Pancreas (tissue), 10 donors: ENCODE results near the gene RCAN1. TPM values are rescaled to one million over a fixed set of nuclear protein-coding genes. Genes with fewer than 3 reads are reported as not detected.

Experiments
- ATAC-seq, 4 donors: fragments of 200-7000 bp; cut with Tn5 transposase; one replicate each; pipeline versions ENCODE4 v1.8.0 to v1.9.1; 2020; ENCODE audit warnings: mild to moderate bottlenecking in 4 of 4, moderate library complexity in 4 of 4
- DNase-seq, 6 donors: peaks; one replicate each; pipeline ENCODE4 v3.0.0-alpha.2; 2020
- FAIRE-seq: peaks from 2 replicates; lab custom pipeline; 2012; peaks lifted over from hg19 to GRCh38; lab: Jason Lieb, UNC
- H3K27ac ChIP-seq, 4 donors: fragments of 200-600 bp; sonication (generic); 1 replicate in 3 of 4; 2 replicates in 1 of 4; pipeline versions ENCODE4 v1.5.0 to v1.8.0; 2020
- H3K27me3 ChIP-seq, 4 donors: fragments of 200-600 bp; one replicate each; pipeline ENCODE4 v1.8.0; 2021
- H3K36me3 ChIP-seq, 3 donors: fragments of 200-600 bp; sonication (generic) in 1 of 3; one replicate each; pipeline versions ENCODE4 v1.5.0 to v1.8.0; 2020 to 2021
- H3K4me1 ChIP-seq, 3 donors: fragments of 200-600 bp; one replicate each; pipeline ENCODE4 v1.8.0; 2021
- H3K4me3 ChIP-seq, 4 donors: fragments of 200-600 bp; sonication (generic) in 2 of 4; one replicate each; pipeline versions ENCODE4 v1.5.0 to v1.8.0; 2020 to 2021
- H3K9me3 ChIP-seq, 4 donors: fragments of 200-600 bp; one replicate each; pipeline ENCODE4 v1.8.0; 2021
- WGBS, 2 donors: extraction: QIAGEN DNeasy Blood & Tissue Kit; methylation state at CpG; one replicate each; pipeline ENCODE4 v1.1.7; 2013; 5-methylcytosine and 5-hydroxymethylcytosine counted together
- intact Hi-C, 3 donors: fragments of 100-400 bp; cut with DNase I; formaldehyde crosslinking; loops; one replicate each; pipeline versions ENCODE4 v1.11.1 to v1.14.2; 2022
- polyA plus RNA-seq, 2 donors: library from polyadenylated mRNA; stranded (reverse); fragments of 200-250 nt; gene quantifications; one replicate each; pipeline ENCODE4 v1.2.3, GENCODE V29; 2013
- total RNA-seq, 6 donors: library from RNA; stranded (reverse); fragmentation: NEBNext Ultra II Directional in 4 of 6; extraction: Animal tissue kit (Norgen Biotek cat#: 25700) in 4 of 6; gene quantifications; one replicate each; pipeline versions ENCODE4 v1.2.1 to v1.2.4, GENCODE V29; 2021 to 2023
- TF ChIP-seq, protein P1 (sequence below), 4 donors: fragments of 200-600 bp; sonication (generic) in 3 of 4; IDR thresholded peaks; one replicate each; pipeline versions ENCODE4 v1.5.0 to v1.8.0; 2021; ENCODE audit warnings: antibody characterized with exemption in 4 of 4
- donor health status: healthy with polysubstance abuse.
- donor health status: DM: no; HTN: no; CAD: no; lungs with moderate emphysema.
- donor health status: DM: no; HTN: no; CAD: no.
- donor health status: control.
- donor health status: control.
- donor health status: Bipolar disorder and iron deficiency.
- donor health status: DM: yes; HTN: yes; CAD: no.
- donor health status: DM: no; HTN: no; CAD: no.
- donor health status: DM: no; HTN: no; CAD: no.
- donor health status: DM: yes; HTN: yes; CAD: no.

Gene RCAN1
- total and polyA plus RNA-seq, 8 donors: 9.5 to 19.7 (median 14.7) TPM

DNA sequence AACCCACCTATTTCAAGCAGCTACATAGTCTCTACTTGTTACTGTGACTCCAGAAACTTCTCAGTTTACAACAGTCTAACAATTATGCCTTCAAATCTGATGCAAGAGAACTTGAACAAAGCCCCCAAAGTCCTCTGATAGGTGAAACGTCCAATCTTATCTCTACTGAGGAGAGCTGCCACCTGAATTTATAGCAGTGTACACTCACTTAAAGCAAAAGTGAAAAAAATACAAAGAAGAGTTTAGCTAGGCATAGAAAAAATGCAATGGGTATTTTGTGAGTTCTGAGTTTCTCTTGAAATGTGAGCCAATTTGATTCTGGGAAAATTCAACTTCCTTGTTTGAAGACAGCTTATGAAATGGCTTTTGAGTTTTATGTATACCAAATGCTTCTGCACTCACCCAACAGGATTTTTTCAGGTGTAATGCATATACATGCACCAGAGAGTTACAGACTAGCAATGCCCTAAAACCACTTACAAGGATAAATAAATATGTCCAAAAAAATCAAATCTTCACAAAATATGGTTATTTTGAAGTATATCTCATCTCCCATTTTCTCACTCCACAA is 36.0 kb upstream of the RCAN1 start:
- Histone ChIP-seq H3K27me3 (no peaks in the 10 kb centered on the region), H3K27ac (no peak overlapping the region), H3K9me3 (no peaks in the 10 kb centered on the region), H3K4me1 (no peaks in the 10 kb centered on the region), H3K36me3 (no peaks in the 10 kb centered on the region), H3K4me3 (no peak overlapping the region)
- FAIRE-seq: no peak
- ATAC-seq: no peak
- DNase-seq: no peak
- TF ChIP-seq, protein P1, sequence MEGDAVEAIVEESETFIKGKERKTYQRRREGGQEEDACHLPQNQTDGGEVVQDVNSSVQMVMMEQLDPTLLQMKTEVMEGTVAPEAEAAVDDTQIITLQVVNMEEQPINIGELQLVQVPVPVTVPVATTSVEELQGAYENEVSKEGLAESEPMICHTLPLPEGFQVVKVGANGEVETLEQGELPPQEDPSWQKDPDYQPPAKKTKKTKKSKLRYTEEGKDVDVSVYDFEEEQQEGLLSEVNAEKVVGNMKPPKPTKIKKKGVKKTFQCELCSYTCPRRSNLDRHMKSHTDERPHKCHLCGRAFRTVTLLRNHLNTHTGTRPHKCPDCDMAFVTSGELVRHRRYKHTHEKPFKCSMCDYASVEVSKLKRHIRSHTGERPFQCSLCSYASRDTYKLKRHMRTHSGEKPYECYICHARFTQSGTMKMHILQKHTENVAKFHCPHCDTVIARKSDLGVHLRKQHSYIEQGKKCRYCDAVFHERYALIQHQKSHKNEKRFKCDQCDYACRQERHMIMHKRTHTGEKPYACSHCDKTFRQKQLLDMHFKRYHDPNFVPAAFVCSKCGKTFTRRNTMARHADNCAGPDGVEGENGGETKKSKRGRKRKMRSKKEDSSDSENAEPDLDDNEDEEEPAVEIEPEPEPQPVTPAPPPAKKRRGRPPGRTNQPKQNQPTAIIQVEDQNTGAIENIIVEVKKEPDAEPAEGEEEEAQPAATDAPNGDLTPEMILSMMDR (IDR thresholded peaks at IDR 0.05): no peak
- intact Hi-C loops: no loop called here
- WGBS, 2 donors: 8 to 17% methylated on average over 1 of the region's 1 CpG

DNA sequence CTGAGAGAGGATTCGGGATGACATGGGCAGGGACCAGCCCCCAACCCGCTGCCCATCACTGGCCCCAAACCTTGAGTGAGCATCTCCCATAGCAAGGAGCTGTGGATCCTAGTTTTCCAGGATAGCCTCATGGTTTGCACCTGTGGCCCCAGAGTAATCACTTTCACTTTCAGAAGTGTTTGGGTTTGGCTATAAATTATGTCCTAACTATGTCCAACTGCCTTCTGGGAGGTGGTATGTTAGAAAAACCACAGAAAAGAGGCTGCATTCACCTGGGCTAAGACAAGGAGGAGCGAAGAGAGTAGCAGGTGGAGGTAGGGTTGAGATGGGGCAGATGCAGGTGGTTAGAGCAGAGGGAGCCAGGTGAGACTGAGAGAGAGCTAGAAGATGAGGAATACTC is 34.5 kb upstream of the RCAN1 start:
- Histone ChIP-seq H3K27ac (no peak overlapping the region), H3K4me3 (no peak overlapping the region), H3K4me1 (no peaks in the 10 kb centered on the region), H3K36me3 (no peaks in the 10 kb centered on the region), H3K27me3 (no peaks in the 10 kb centered on the region), H3K9me3 (no peaks in the 10 kb centered on the region)
- 93 to 95% methylated on average over 3 of the region's 3 CpGs for WGBS, 2 donors
- FAIRE-seq: no peak
- ATAC-seq: peak in 1 of 4 donors; percentile 30
- intact Hi-C loops: no loop called here
- TF ChIP-seq, protein P1 (IDR thresholded peaks at IDR 0.05): no peak
- no peak for DNase-seq

DNA sequence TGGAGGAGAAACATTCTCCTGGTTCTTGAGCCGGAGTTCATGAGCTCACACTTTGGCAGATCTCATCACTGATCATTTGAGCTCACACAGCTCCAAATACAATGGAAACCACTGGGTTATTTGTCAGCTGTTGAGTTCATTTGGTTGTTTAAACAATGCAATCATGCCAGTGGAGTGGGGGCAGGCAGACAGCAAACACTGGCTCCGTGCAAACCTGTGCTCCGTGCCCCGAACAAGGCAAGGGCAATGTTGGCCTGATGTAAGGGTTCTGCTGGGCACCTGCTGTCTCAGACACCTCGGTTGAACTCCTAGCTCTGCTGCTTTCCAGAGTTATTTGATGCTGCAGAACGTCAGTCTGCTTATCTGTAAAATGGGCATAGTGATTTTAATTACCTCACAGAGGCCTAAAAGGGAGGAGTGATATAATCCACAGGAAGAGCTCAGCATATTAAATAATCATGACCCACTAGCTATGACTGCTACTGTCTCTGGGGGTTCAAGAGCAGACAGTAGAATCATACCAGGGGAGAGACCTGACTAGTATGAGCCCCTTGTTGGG is 33.9 kb upstream of the RCAN1 start:
- no peak overlapping the region for H3K27ac ChIP-seq
- H3K27me3 ChIP-seq: no peaks in the 10 kb centered on the region
- ATAC-seq: peak in 3 of 4 donors; percentile 53 to 61 (median 53)

DNA sequence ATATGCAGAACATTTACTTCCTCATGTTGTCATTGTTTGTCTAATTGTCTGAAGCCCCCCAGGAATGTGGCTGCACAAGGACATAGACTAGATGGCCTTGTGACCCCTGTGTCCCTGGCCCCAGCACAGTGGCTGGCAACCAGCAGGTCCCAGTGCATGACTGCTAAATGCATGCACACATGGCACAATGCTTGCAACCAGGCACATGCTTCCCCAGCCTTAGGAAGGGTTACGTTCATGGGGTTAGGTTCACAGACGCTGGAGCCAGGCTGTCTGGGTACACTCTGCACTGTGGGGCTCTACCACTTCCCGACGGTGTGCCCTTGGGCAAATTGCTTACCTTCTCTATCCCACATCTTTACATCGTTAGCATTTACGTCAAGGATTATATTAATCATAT is 32.6 kb upstream of the RCAN1 start:
- Histone ChIP-seq H3K4me3 (no peak overlapping the region), H3K36me3 (no peaks in the 10 kb centered on the region), H3K27me3 (no peaks in the 10 kb centered on the region), H3K27ac (no peak overlapping the region), H3K9me3 (no peaks in the 10 kb centered on the region), H3K4me1 (no peaks in the 10 kb centered on the region)
- intact Hi-C loops: no loop called here
- ATAC-seq: no peak
- WGBS, 2 donors: 61 to 64% methylated on average over 6 of the region's 6 CpGs
- no peak for FAIRE-seq
- TF ChIP-seq, protein P1 (IDR thresholded peaks at IDR 0.05): no peak
- DNase-seq: no peak

More for the DNA sequence above, 33.9 kb upstream of the RCAN1 start:
- DNase-seq (no peak), FAIRE-seq (no peak)
- TF ChIP-seq, protein P1 (IDR thresholded peaks at IDR 0.05): no peak
- 36 to 37% methylated on average over 6 of the region's 6 CpGs for WGBS, 2 donors
- Histone ChIP-seq H3K4me1 (no peaks in the 10 kb centered on the region), H3K36me3 (no peaks in the 10 kb centered on the region), H3K4me3 (no peak overlapping the region), H3K9me3 (no peaks in the 10 kb centered on the region)
- intact Hi-C loops: no loop called here

DNA sequence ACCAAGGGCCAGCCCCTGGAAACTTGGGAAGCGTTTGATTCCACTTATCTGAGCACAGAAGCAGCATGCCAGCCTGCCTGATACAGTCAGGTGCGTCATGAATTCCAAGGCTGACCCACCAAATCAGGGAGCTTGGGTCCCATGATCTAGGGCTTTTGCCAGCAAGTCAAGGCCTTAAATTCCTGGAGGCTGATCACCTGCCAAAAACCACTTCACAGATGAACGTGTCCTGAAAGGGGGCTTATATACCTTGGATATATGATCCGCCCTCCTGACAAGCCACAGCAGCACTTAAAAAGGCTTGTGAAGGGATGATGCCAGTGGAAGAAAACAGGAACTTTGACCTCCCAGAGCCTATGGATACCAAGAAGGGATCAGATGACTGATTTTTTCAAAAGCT is 29.9 kb upstream of the RCAN1 start:
- Histone ChIP-seq H3K36me3 (no peaks in the 10 kb centered on the region), H3K27ac (no peak overlapping the region), H3K27me3 (no peaks in the 10 kb centered on the region), H3K9me3 (no peaks in the 10 kb centered on the region), H3K4me3 (no peak overlapping the region), H3K4me1 (no peaks in the 10 kb centered on the region)
- DNase-seq (peak in 2 of 6 donors; percentile 11 to 26), ATAC-seq (peak; percentile 49 to 65 (median 54)), FAIRE-seq (no peak)
- WGBS, 2 donors: 31 to 35% methylated on average over 4 of the region's 4 CpGs
- intact Hi-C loops: no loop called here
- TF ChIP-seq, protein P1 (IDR thresholded peaks at IDR 0.05): no peak
